HepG2 (cell line): ENCODE measurements around the gene DHX34. TPM values are rescaled to one million over a fixed set of nuclear protein-coding genes. Genes with fewer than 3 reads are reported as not detected.

Experiments
- ARNTL ChIP-seq: sonication (generic); formaldehyde crosslinking; IDR thresholded peaks from 2 replicates; pipeline ENCODE4 v1.4.0; 2020; ENCODE audit warnings: mild to moderate bottlenecking, missing genetic modification reagents
- KDM2A ChIP-seq: sonication (generic); formaldehyde crosslinking; IDR thresholded peaks from 2 replicates; pipeline ENCODE4 v1.4.0; 2020; ENCODE audit warnings: low read depth, missing genetic modification reagents, borderline replicate concordance
- KMT2B ChIP-seq: IDR thresholded peaks from 2 replicates; pipeline ENCODE4 v1.6.1; 2016; ENCODE audit warnings: missing genetic modification reagents, missing compliant biosample characterization
- NR2F2 ChIP-seq: IDR thresholded peaks from 2 replicates; pipeline ENCODE4 v1.6.1; 2012; ENCODE audit warnings: low read depth, inconsistent platforms, borderline replicate concordance
- PCBP1 ChIP-seq: fragments of 200-400 bp; formaldehyde crosslinking; IDR thresholded peaks from 2 replicates; pipeline ENCODE4 v1.6.1; 2017; ENCODE audit warnings: mild to moderate bottlenecking, low read depth, low read length, borderline replicate concordance
- PHF21A ChIP-seq: sonication (generic); formaldehyde crosslinking; IDR thresholded peaks from 2 replicates; pipeline ENCODE4 v1.5.0; 2020; ENCODE audit warnings: mild to moderate bottlenecking, missing genetic modification reagents
- RFXAP ChIP-seq: sonication (generic); formaldehyde crosslinking; IDR thresholded peaks from 2 replicates; pipeline ENCODE4 v1.4.0; 2020; ENCODE audit warnings: missing genetic modification reagents, borderline replicate concordance
- ZC3H13 ChIP-seq: sonication (generic); formaldehyde crosslinking; IDR thresholded peaks from 2 replicates; pipeline ENCODE4 v1.8.1; 2023; ENCODE audit warnings: mild to moderate bottlenecking, missing genetic modification reagents, moderate library complexity
- ZNF3 ChIP-seq: IDR thresholded peaks from 2 replicates; pipeline ENCODE4 v1.7.0; 2017; ENCODE audit warnings: inconsistent platforms
- ZNF343 ChIP-seq: sonication (generic); formaldehyde crosslinking; IDR thresholded peaks from 2 replicates; pipeline ENCODE4 v1.4.0; 2020; ENCODE audit warnings: mild to moderate bottlenecking, missing genetic modification reagents
- ZNF350 ChIP-seq: sonication (generic); formaldehyde crosslinking; IDR thresholded peaks from 2 replicates; pipeline ENCODE4 v1.4.0; 2020; ENCODE audit warnings: mild to moderate bottlenecking, low read depth, missing genetic modification reagents, borderline replicate concordance
- ZZZ3 ChIP-seq: sonication (generic); formaldehyde crosslinking; IDR thresholded peaks from 2 replicates; pipeline ENCODE4 v1.4.0; 2020; ENCODE audit warnings: missing genetic modification reagents, mild to moderate bottlenecking, borderline replicate concordance
- polyA plus RNA-seq, 8 experiments: library from polyadenylated mRNA; depleted of rRNA in 3 of 8; stranded (reverse) in 7 of 8; unstranded in 1 of 8; fragments of >200 nt; fragmentation: Illumina TruSeq in 4 of 8; extraction: Trizol in 4 of 8; gene quantifications; 2 replicates each; pipeline versions ENCODE4 v1.2.1 to v1.2.3, GENCODE V29; 2011 to 2016; ENCODE audit warnings: low read depth in 4 of 8, missing spikeins in 1 of 8, mixed read lengths in 1 of 8; ENCODE audit not compliant: insufficient read depth in 1 of 8
- total RNA-seq, 5 experiments: library from RNA; depleted of rRNA; stranded (reverse); fragments of >200 nt; fragmentation: Illumina TruSeq; extraction: Trizol; gene quantifications; 2 replicates each; pipeline ENCODE4 v1.2.3, GENCODE V29; 2016; ENCODE audit warnings: low read depth in 1 of 5
- TF ChIP-seq, protein P1 (sequence below): sonication (generic); formaldehyde crosslinking; IDR thresholded peaks from 2 replicates; pipeline ENCODE4 v1.5.1; 2020; ENCODE audit warnings: missing genetic modification reagents, mild to moderate bottlenecking, borderline replicate concordance
- TF ChIP-seq, protein P2 (sequence below): IDR thresholded peaks from 2 replicates; pipeline ENCODE4 v1.6.1; 2016; ENCODE audit warnings: mild to moderate bottlenecking
- TF ChIP-seq, protein P3 (sequence below): sonication (generic); formaldehyde crosslinking; IDR thresholded peaks from 2 replicates; pipeline ENCODE4 v1.8.0; 2022; ENCODE audit warnings: mild to moderate bottlenecking, missing genetic modification reagents
- TF ChIP-seq, protein P4 (sequence below), 2 experiments: sonication (generic) in 1 of 2; formaldehyde crosslinking in 1 of 2; IDR thresholded peaks; 2 replicates each; pipeline versions ENCODE4 v1.4.0 to v1.6.1; 2018 to 2020; ENCODE audit warnings: missing genetic modification reagents in 2 of 2, borderline replicate concordance in 1 of 2, low read depth in 1 of 2, mild to moderate bottlenecking in 1 of 2, missing biosample characterization in 1 of 2

Gene DHX34
- total and polyA plus RNA-seq, 2 of the 13 experiments (the other 11 are each of a cell fraction or from before 2014, with no cell fraction given), result 9.2 to 12.0 TPM

- TF ChIP-seq, protein P1, sequence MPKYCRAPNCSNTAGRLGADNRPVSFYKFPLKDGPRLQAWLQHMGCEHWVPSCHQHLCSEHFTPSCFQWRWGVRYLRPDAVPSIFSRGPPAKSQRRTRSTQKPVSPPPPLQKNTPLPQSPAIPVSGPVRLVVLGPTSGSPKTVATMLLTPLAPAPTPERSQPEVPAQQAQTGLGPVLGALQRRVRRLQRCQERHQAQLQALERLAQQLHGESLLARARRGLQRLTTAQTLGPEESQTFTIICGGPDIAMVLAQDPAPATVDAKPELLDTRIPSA (CRISPR knock-in tag), result peak; percentile 27; the same call in 1 of the 2 replicates
- TF ChIP-seq, protein P2, sequence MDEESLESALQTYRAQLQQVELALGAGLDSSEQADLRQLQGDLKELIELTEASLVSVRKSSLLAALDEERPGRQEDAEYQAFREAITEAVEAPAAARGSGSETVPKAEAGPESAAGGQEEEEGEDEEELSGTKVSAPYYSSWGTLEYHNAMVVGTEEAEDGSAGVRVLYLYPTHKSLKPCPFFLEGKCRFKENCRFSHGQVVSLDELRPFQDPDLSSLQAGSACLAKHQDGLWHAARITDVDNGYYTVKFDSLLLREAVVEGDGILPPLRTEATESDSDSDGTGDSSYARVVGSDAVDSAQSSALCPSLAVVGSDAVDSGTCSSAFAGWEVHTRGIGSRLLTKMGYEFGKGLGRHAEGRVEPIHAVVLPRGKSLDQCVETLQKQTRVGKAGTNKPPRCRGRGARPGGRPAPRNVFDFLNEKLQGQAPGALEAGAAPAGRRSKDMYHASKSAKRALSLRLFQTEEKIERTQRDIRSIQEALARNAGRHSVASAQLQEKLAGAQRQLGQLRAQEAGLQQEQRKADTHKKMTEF (CRISPR knock-in tag), result peak; percentile 45; the same call in 1 of the 2 replicates
- TF ChIP-seq KDM2A (CRISPR knock-in tag) (peak; percentile 52), ARNTL (CRISPR knock-in tag) (peak; percentile 83), ZNF3 (CRISPR knock-in tag) (no peak), PCBP1 (peak; percentile 96; the same call in 1 of the 2 replicates), NR2F2 (no peak), RFXAP (CRISPR knock-in tag) (peak; percentile 69; the same call in 1 of the 2 replicates), ZNF343 (peak; percentile 62; the same call in 1 of the 2 replicates), ZNF350 (CRISPR knock-in tag) (peak; percentile 66; the same call in 1 of the 2 replicates), PHF21A (CRISPR knock-in tag) (no peak; the same call in 1 of the 2 replicates), ZZZ3 (CRISPR knock-in tag) (peak; percentile 65; the same call in 1 of the 2 replicates), ZC3H13 (0 out of 2 replicates have a peak, but pooled peaks have one; percentile 49), KMT2B (CRISPR knock-in tag) (peak; percentile 73)
- TF ChIP-seq, protein P3, sequence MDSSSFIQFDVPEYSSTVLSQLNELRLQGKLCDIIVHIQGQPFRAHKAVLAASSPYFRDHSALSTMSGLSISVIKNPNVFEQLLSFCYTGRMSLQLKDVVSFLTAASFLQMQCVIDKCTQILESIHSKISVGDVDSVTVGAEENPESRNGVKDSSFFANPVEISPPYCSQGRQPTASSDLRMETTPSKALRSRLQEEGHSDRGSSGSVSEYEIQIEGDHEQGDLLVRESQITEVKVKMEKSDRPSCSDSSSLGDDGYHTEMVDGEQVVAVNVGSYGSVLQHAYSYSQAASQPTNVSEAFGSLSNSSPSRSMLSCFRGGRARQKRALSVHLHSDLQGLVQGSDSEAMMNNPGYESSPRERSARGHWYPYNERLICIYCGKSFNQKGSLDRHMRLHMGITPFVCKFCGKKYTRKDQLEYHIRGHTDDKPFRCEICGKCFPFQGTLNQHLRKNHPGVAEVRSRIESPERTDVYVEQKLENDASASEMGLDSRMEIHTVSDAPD (CRISPR knock-in tag), result no peak
- TF ChIP-seq, protein P4, sequence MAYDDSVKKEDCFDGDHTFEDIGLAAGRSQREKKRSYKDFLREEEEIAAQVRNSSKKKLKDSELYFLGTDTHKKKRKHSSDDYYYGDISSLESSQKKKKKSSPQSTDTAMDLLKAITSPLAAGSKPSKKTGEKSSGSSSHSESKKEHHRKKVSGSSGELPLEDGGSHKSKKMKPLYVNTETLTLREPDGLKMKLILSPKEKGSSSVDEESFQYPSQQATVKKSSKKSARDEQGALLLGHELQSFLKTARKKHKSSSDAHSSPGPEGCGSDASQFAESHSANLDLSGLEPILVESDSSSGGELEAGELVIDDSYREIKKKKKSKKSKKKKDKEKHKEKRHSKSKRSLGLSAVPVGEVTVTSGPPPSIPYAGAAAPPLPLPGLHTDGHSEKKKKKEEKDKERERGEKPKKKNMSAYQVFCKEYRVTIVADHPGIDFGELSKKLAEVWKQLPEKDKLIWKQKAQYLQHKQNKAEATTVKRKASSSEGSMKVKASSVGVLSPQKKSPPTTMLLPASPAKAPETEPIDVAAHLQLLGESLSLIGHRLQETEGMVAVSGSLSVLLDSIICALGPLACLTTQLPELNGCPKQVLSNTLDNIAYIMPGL (CRISPR knock-in tag; IDR thresholded peaks at IDR 0.05; ENCODE audit: borderline replicate concordance in 1 of 2, low read depth in 1 of 2), result peak; percentile 74 to 80
Measured at GRCh38 chr19:47348819-47349795, at the start of gene DHX34 (continued).
